Measurements from ENCODE around the gene STAT5A. TPM values are rescaled to one million over a fixed set of nuclear protein-coding genes. Genes with fewer than 3 reads are reported as not detected.

STAT5A gene
- polyA plus RNA-seq, 1 experiment: 5.3 TPM

DNA sequence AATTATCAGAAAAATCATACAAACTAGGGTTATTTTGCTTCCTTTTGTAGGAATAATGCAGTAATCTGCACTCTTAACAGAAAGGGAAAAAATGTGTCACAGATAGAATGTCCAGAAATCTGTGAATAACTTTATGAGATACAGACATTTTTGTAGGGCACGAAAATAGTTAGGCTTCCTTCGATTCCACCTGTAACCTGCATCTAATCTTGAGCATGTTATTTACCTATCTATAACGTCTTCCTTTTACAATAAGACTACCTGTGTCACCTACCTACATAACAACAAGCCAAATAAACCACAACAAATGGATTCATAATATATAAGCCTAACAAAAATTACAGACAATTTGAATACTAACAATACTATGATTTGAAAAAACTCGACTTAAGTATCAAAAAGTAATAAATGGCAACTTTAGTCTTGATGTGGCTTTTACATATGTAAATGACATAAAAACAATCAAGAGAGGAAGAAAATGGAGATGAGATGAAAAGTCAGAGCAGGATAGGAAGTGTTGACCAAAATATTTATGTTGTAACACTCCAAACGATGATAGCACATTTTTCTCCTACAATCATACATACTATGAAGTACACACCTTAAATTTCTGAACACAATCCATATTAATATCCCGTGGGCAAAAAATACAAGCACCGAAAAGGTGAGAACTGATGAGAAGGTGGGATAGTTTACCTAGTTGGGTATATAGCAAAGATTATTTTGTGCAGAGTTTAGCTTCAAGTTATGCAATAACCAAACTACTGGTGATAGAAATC lies 14.6 kb upstream of the STAT5A start:
- TF ChIP-seq, protein P1, sequence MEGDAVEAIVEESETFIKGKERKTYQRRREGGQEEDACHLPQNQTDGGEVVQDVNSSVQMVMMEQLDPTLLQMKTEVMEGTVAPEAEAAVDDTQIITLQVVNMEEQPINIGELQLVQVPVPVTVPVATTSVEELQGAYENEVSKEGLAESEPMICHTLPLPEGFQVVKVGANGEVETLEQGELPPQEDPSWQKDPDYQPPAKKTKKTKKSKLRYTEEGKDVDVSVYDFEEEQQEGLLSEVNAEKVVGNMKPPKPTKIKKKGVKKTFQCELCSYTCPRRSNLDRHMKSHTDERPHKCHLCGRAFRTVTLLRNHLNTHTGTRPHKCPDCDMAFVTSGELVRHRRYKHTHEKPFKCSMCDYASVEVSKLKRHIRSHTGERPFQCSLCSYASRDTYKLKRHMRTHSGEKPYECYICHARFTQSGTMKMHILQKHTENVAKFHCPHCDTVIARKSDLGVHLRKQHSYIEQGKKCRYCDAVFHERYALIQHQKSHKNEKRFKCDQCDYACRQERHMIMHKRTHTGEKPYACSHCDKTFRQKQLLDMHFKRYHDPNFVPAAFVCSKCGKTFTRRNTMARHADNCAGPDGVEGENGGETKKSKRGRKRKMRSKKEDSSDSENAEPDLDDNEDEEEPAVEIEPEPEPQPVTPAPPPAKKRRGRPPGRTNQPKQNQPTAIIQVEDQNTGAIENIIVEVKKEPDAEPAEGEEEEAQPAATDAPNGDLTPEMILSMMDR (IDR thresholded peaks at IDR 0.05; ENCODE audit: low read depth, low read length): no peak
- no peak overlapping the region for H3K4me3 ChIP-seq (ENCODE audit: low read depth, low read length)
- H3K27me3 ChIP-seq (ENCODE audit: control insufficient read depth, insufficient read depth, low read length): no peaks in the 10 kb centered on the region
- no peak for DNase-seq (ENCODE audit: low read depth, low spot score)
- ChIA-PET CTCF (interaction anchor here (0.6 to 1.5 kb wide), 2 partner anchors 51 to 52 kb away, joined by 4 to 12 read pairs; no protein-coding TSS in a partner anchor), POLR2A (interaction anchor here (0.6 kb wide), 3 partner anchors 15 to 267 kb away, joined by 3 to 8 read pairs (median 6); no protein-coding TSS in a partner anchor)
- H3K27ac ChIP-seq (ENCODE audit: low read depth, low read length): no peak overlapping the region
- no peaks in the 10 kb centered on the region for H3K9me3 ChIP-seq (ENCODE audit: control insufficient read depth, insufficient read depth, low read length)

- no peak overlapping the region for H3K4me3 ChIP-seq (ENCODE audit: low read depth, low read length)
- no peaks in the 10 kb centered on the region for H3K9me3 ChIP-seq (ENCODE audit: control insufficient read depth, insufficient read depth, low read length)
- CTCF ChIA-PET: interaction anchor here (0.6 to 1.5 kb wide), 3 partner anchors 51 to 244 kb away, joined by 4 to 12 read pairs (median 4); no protein-coding TSS in a partner anchor
- no peak for DNase-seq (ENCODE audit: low read depth, low spot score)
- H3K27me3 ChIP-seq (ENCODE audit: control insufficient read depth, insufficient read depth, low read length): no peaks in the 10 kb centered on the region
- POLR2A ChIA-PET: interaction anchor here (0.6 kb wide), 3 partner anchors 16 to 267 kb away, joined by 3 to 8 read pairs (median 6); no protein-coding TSS in a partner anchor
- TF ChIP-seq, protein P1 (IDR thresholded peaks at IDR 0.05; ENCODE audit: low read depth, low read length): no peak
- no peak overlapping the region for H3K27ac ChIP-seq (ENCODE audit: low read depth, low read length)
Measured at GRCh38 chr17:42274253-42274542, 14.1 kb upstream of the STAT5A start.

- H3K4me3 ChIP-seq (ENCODE audit: low read depth, low read length): peak overlapping the region; percentile 78
- CTCF ChIA-PET: interaction anchor here (0.6 to 1.5 kb wide), 4 partner anchors 25 to 243 kb away, joined by 3 to 12 read pairs (median 4); no protein-coding TSS in a partner anchor
- no peaks in the 10 kb centered on the region for H3K9me3 ChIP-seq (ENCODE audit: control insufficient read depth, insufficient read depth, low read length)
- DNase-seq (ENCODE audit: low read depth, low spot score): no peak
- H3K27me3 ChIP-seq (ENCODE audit: control insufficient read depth, insufficient read depth, low read length): no peaks in the 10 kb centered on the region
- POLR2A ChIA-PET: interaction anchor here (0.6 to 2.1 kb wide), 8 partner anchors 8 to 309 kb away, joined by 3 to 8 read pairs (median 4); partner anchors contain the start of genes CAVIN1 and STAT3
- peak overlapping the region; percentile 73 for H3K27ac ChIP-seq (ENCODE audit: low read depth, low read length)
- TF ChIP-seq, protein P1 (IDR thresholded peaks at IDR 0.05; ENCODE audit: low read depth, low read length): no peak
Measured at GRCh38 chr17:42274812-42275526, 13.3 kb upstream of the STAT5A start.

GRCh38 chr17:42275527-42276358 lies 12.6 kb upstream of the STAT5A start:
- POLR2A ChIA-PET: interaction anchor here (0.6 to 2.1 kb wide), 8 partner anchors 9 to 147 kb away, joined by 3 to 10 read pairs (median 4); partner anchors contain the start of genes CAVIN1 and STAT3
- H3K27ac ChIP-seq (ENCODE audit: low read depth, low read length): peak overlapping the region; percentile 73

More at GRCh38 chr17:42275527-42276358, 12.6 kb upstream of the STAT5A start:
- Histone ChIP-seq H3K4me3 (ENCODE audit: low read depth, low read length) (peak overlapping the region; percentile 78), H3K27me3 (ENCODE audit: control insufficient read depth, insufficient read depth, low read length) (peaks cover 2% of the 10 kb centered on the region), H3K9me3 (ENCODE audit: control insufficient read depth, insufficient read depth, low read length) (no peaks in the 10 kb centered on the region)
- CTCF ChIA-PET: interaction anchor here (0.6 to 1.5 kb wide), 4 partner anchors 26 to 242 kb away, joined by 3 to 4 read pairs (median 4); no protein-coding TSS in a partner anchor
- TF ChIP-seq, protein P1 (IDR thresholded peaks at IDR 0.05; ENCODE audit: low read depth, low read length): no peak
- peak; percentile 15 for DNase-seq (ENCODE audit: low read depth, low spot score)
